ENCODE data around the gene FAM234A. TPM values are rescaled to one million over a fixed set of nuclear protein-coding genes. Genes with fewer than 3 reads are reported as not detected.
"Not testable (repeated sequence)": the region's sequence is repeated elsewhere in the genome, so short reads cannot be mapped to it uniquely, and the experiment has no call there.

The FAM234A gene
- total RNA-seq, 1 donor from 2014 or later: 72.3 TPM

- no peak for DNase-seq (ENCODE audit: low spot score)
- H3K27me3 Mint-ChIP-seq (ENCODE audit: unreplicated experiment): peaks cover 2% of the 10 kb centered on the region
- no peak for TF ChIP-seq CTCF (IDR thresholded peaks at IDR 0.05; ENCODE audit: unreplicated experiment)
- H3K4me1 Mint-ChIP-seq (ENCODE audit: unreplicated experiment): no peaks in the 10 kb centered on the region
- no peak overlapping the region for H3K27ac Mint-ChIP-seq (ENCODE audit: unreplicated experiment)
- no peak overlapping the region for H3K4me3 Mint-ChIP-seq (ENCODE audit: unreplicated experiment)
- peaks cover 17% of the 10 kb centered on the region for H3K36me3 Mint-ChIP-seq (ENCODE audit: low read depth, unreplicated experiment)
- H3K9me3 Mint-ChIP-seq (ENCODE audit: unreplicated experiment): no peaks in the 10 kb centered on the region
These were observed 34.2 kb upstream of the FAM234A start for GRCh38 chr16:200388-200787.

GRCh38 chr16:203246-203645 is 31.4 kb upstream of the FAM234A start:
- peaks cover 2% of the 10 kb centered on the region for H3K27me3 Mint-ChIP-seq (ENCODE audit: unreplicated experiment)
- H3K4me1 Mint-ChIP-seq (ENCODE audit: unreplicated experiment): no peaks in the 10 kb centered on the region
- no peak overlapping the region for H3K4me3 Mint-ChIP-seq (ENCODE audit: unreplicated experiment)
- H3K36me3 Mint-ChIP-seq (ENCODE audit: low read depth, unreplicated experiment): peaks cover 22% of the 10 kb centered on the region
- no peak for TF ChIP-seq CTCF (IDR thresholded peaks at IDR 0.05; ENCODE audit: unreplicated experiment)
- no peaks in the 10 kb centered on the region for H3K9me3 Mint-ChIP-seq (ENCODE audit: unreplicated experiment)
- no peak for DNase-seq (ENCODE audit: low spot score)
- H3K27ac Mint-ChIP-seq (ENCODE audit: unreplicated experiment): no peak overlapping the region

- H3K4me3 Mint-ChIP-seq (ENCODE audit: unreplicated experiment); H3K9me3 Mint-ChIP-seq (ENCODE audit: unreplicated experiment); H3K4me1 Mint-ChIP-seq (ENCODE audit: unreplicated experiment); H3K27me3 Mint-ChIP-seq (ENCODE audit: unreplicated experiment); DNase-seq (ENCODE audit: low spot score); H3K27ac Mint-ChIP-seq (ENCODE audit: unreplicated experiment): not testable (repeated sequence)
- H3K36me3 Mint-ChIP-seq (ENCODE audit: low read depth, unreplicated experiment): peaks cover 24% of the 10 kb centered on the region
These were observed 30.6 kb upstream of the FAM234A start for GRCh38 chr16:204046-204445.

GRCh38 chr16:209359-209758 is 25.3 kb upstream of the FAM234A start:
- not testable (repeated sequence) for H3K27ac Mint-ChIP-seq (ENCODE audit: unreplicated experiment); DNase-seq (ENCODE audit: low spot score); H3K4me3 Mint-ChIP-seq (ENCODE audit: unreplicated experiment); H3K4me1 Mint-ChIP-seq (ENCODE audit: unreplicated experiment); H3K27me3 Mint-ChIP-seq (ENCODE audit: unreplicated experiment); H3K9me3 Mint-ChIP-seq (ENCODE audit: unreplicated experiment)
- H3K36me3 Mint-ChIP-seq (ENCODE audit: low read depth, unreplicated experiment): peaks cover 19% of the 10 kb centered on the region

- not testable (repeated sequence) for H3K9me3 Mint-ChIP-seq (ENCODE audit: unreplicated experiment); H3K27ac Mint-ChIP-seq (ENCODE audit: unreplicated experiment); H3K27me3 Mint-ChIP-seq (ENCODE audit: unreplicated experiment); DNase-seq (ENCODE audit: low spot score); H3K4me3 Mint-ChIP-seq (ENCODE audit: unreplicated experiment); H3K4me1 Mint-ChIP-seq (ENCODE audit: unreplicated experiment)
- H3K36me3 Mint-ChIP-seq (ENCODE audit: low read depth, unreplicated experiment): peaks cover 14% of the 10 kb centered on the region
These were observed 22.9 kb upstream of the FAM234A start for GRCh38 chr16:211631-212180.

GRCh38 chr16:212999-213398 is 21.6 kb upstream of the FAM234A start:
- H3K36me3 Mint-ChIP-seq (ENCODE audit: low read depth, unreplicated experiment): peaks cover 13% of the 10 kb centered on the region
- peaks cover 4% of the 10 kb centered on the region for H3K27me3 Mint-ChIP-seq (ENCODE audit: unreplicated experiment)
- no peaks in the 10 kb centered on the region for H3K4me1 Mint-ChIP-seq (ENCODE audit: unreplicated experiment)
- TF ChIP-seq CTCF (IDR thresholded peaks at IDR 0.05; ENCODE audit: unreplicated experiment): no peak
- no peak overlapping the region for H3K4me3 Mint-ChIP-seq (ENCODE audit: unreplicated experiment)
- no peak overlapping the region for H3K27ac Mint-ChIP-seq (ENCODE audit: unreplicated experiment)
- DNase-seq (ENCODE audit: low spot score): no peak
- no peaks in the 10 kb centered on the region for H3K9me3 Mint-ChIP-seq (ENCODE audit: unreplicated experiment)
